Transverse colon (tissue), 4 donors: ENCODE measurements around the gene BLCAP.

Experiments used
- CTCF ChIP-seq, 5 experiments: fragments of 200-600 bp in 3 of 5; fragments of 450-650 bp in 2 of 5; sonication (generic) in 3 of 5; IDR thresholded peaks; 1 replicate in 2 of 5; 2 replicates in 3 of 5; pipeline ENCODE4 v1.5.1; 2016 to 2017; ENCODE audit warnings: antibody characterized with exemption in 5 of 5, inconsistent platforms in 3 of 5, mild to moderate bottlenecking in 2 of 5, moderate library complexity in 1 of 5
- EP300 ChIP-seq: sonication (generic); formaldehyde crosslinking; IDR thresholded peaks from one replicate; pipeline ENCODE4 v1.6.1; 2017; ENCODE audit warnings: antibody characterized with exemption, low read depth
- POLR2AphosphoS5 ChIP-seq, 3 donors: sonication (generic); formaldehyde crosslinking; IDR thresholded peaks; one replicate each; pipeline ENCODE4 v1.6.1; 2016; ENCODE audit warnings: antibody characterized with exemption in 3 of 3

- no peak for TF ChIP-seq CTCF (IDR thresholded peaks at IDR 0.05)
- no peak for TF ChIP-seq EP300
- TF ChIP-seq POLR2AphosphoS5 (IDR thresholded peaks at IDR 0.05), result no peak
These were observed 20.2 kb upstream of the BLCAP start for GRCh38 chr20:37547912-37548311.
